PFSK-1 (cell line): ENCODE data around the gene EIF3A.

Source experiments
- FOXP2 ChIP-seq: optimal IDR thresholded peaks from 2 replicates; pipeline ENCODE3; 2011; ENCODE audit warnings: borderline replicate concordance, control low read depth, inconsistent platforms; ENCODE audit not compliant: insufficient read depth; ENCODE audit errors: extremely low read length, extremely low read depth
- POLR2AphosphoS5 ChIP-seq: IDR thresholded peaks from 2 replicates; pipeline ENCODE4 v1.6.1; 2012; ENCODE audit warnings: low read depth, mild to moderate bottlenecking, control low read depth, low read length, moderate library complexity
- REST ChIP-seq, 2 experiments: IDR thresholded peaks; 2 replicates each; pipeline versions ENCODE4 v1.6.1 to v1.8.0; 2011 to 2012; ENCODE audit warnings: low read depth in 2 of 2, low read length in 2 of 2, control low read depth in 1 of 2, inconsistent platforms in 1 of 2, mild to moderate bottlenecking in 1 of 2, moderate library complexity in 1 of 2; ENCODE audit not compliant: insufficient read depth in 1 of 2
- SIN3A ChIP-seq: IDR thresholded peaks from 2 replicates; pipeline ENCODE4 v1.6.1; 2012; ENCODE audit warnings: mild to moderate bottlenecking, low read length, moderate library complexity, borderline replicate concordance; ENCODE audit not compliant: insufficient read depth
- TAF1 ChIP-seq: IDR thresholded peaks from 2 replicates; pipeline ENCODE4 v1.6.1; 2012; ENCODE audit warnings: low read length, control low read depth, borderline replicate concordance; ENCODE audit not compliant: insufficient read depth

The EIF3A gene

DNA sequence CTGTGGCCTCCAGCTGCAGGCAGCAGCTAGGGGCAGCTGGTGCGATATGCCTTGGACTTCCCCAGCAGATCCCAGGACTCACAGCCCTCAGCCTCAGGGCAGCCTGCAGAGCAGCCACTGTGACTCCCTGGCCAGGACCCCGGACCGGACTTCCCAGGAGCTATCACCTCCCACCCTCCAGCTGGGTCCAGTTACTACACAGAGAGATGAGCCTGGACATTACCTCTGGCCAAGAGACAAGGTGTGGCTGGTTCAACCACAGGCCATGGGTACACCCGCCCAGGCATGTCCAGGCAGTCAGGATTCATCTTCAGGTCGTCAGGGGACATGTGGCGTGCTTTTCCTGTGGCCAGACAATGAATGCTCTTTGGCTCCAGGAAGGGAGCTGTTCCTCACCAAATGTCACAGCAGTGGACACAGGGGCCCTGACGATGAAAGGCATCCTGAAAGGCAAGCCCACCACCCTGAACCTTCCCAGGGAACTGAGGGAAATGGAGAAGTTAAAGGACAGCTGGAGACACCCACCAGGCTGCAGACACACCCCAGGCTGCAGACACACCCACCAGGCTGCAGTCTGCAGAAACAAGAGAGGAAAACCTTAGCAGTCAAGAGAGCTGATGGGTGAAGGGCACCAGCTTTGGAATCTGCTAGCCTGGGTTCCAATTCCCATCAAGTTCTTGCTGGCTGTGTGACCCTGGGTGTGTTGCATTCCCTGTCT is 76.9 kb downstream of the EIF3A start:
- TF ChIP-seq FOXP2 (no peak), TAF1 (no peak), REST (IDR thresholded peaks at IDR 0.05; ENCODE audit: insufficient read depth in 1 of 2, low read depth in 2 of 2, low read length in 2 of 2) (no peak), POLR2AphosphoS5 (no peak), SIN3A (no peak)

DNA sequence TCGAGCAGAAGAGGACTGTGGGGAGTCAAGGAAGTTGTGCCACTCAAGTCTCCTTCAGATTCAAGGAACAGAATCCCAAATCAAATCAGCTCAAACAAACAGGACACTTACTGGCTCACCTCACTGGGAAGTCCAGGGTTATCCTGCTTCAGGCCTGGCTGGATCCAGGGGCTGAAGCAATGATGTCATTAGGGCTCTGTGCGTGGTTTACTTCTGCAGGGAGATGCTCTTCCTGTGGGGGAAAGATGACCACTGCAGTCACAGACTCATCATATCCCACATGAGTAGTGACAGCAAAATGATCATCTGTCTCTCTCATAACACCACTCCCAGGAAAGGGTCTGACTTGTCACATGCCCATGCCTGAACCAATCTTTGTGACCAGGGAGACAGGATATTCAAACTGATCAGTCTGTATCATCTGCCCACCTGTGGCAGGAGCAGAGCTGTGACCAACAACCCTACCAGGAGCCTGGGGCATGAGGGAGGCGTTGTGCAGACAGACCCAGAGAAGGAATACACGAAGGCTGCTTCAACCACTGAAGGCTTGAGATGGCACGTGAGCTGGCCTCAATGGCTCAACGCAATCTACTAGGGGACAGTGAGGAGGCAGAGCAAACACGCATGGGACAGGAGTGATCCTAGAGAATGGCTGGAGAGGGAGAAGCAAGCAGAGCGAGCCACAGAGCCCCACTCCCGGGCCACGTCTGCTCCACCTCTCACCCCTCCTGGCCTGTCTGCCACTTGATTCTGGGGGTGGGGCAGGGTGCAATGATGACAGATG is 78.7 kb downstream of the EIF3A start:
- no peak for TF ChIP-seq TAF1
- no peak for TF ChIP-seq POLR2AphosphoS5

- TF ChIP-seq POLR2AphosphoS5 (no peak), REST (IDR thresholded peaks at IDR 0.05; ENCODE audit: insufficient read depth in 1 of 2, low read depth in 2 of 2, low read length in 2 of 2) (no peak), SIN3A (no peak), TAF1 (no peak), FOXP2 (no peak)
Observed at GRCh38 chr10:118998183-118998582, 82.4 kb downstream of the EIF3A start.

GRCh38 chr10:118997379-118997778 is 83.2 kb downstream of the EIF3A start:
- TF ChIP-seq FOXP2 = no peak
- TF ChIP-seq REST (IDR thresholded peaks at IDR 0.05; ENCODE audit: insufficient read depth in 1 of 2, low read depth in 2 of 2, low read length in 2 of 2) = no peak
- TF ChIP-seq POLR2AphosphoS5 = no peak
- TF ChIP-seq SIN3A = no peak
- TF ChIP-seq TAF1 = no peak

DNA sequence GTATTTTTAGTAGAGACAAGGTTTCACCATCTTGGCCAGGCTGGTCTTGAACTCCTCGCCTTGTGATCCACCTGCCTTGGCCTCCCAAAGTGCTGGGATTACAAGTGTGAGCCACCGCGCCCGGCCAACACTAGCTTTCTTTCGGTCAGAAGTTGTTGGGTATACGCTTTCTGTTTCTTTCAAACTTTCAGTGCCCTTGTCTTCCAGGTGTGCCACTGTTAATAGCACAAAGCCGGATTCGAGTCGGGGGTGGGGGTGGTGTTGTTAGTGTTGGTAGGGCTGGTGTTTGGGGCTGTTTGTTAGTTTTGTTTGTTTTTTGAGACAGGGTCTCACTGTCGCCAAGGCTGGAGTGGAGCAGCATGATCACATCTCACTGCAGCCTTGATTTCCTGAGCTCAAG is 84.9 kb downstream of the EIF3A start:
- no peak for TF ChIP-seq TAF1
- no peak for TF ChIP-seq POLR2AphosphoS5

DNA sequence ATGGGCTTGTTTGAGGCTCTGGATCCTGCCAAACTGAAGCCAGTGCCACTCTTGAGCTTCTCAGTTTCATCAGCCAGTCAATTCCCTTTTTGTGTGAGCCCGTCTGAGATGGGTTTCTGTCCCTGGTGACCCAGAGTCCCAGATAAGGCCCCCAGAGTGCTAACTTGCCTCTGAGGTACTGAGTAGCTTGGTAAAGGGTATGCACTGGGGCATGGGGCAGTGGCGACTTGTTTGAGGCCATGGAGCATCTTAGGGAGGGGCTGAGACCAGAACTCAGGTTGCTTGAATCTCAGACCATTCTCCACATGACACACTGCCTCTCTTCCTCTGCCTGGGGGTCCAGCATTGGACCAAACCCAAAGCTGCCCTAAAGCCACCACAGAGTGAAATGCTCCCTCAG is 86.3 kb downstream of the EIF3A start:
- no peak for TF ChIP-seq POLR2AphosphoS5
- no peak for TF ChIP-seq REST (IDR thresholded peaks at IDR 0.05; ENCODE audit: insufficient read depth in 1 of 2, low read depth in 2 of 2, low read length in 2 of 2)
- no peak for TF ChIP-seq FOXP2
- no peak for TF ChIP-seq TAF1
- no peak for TF ChIP-seq SIN3A
